NCI-H2171 treated with DMSO at 0.1 percent for 48 hours (cell line): ENCODE data around the gene MLLT11.

Experiments used
- DNase-seq: peaks from one replicate; lab custom pipeline; 2025; lab: John Stamatoyannopoulos, UW

Gene MLLT11

GRCh38 chr1:151060007-151060656 is at the start of gene MLLT11:
MLLT11 (plus strand) TSS chr1:151060397; CDS start chr1:151067225, 6,828 bp downstream.
- DNase-seq: peak; percentile 93

GRCh38 chr1:151011154-151011850 is 48.9 kb upstream of the MLLT11 start:
- no peak for DNase-seq

- DNase-seq: no peak
Measured at GRCh38 chr1:151012684-151013471, 47.3 kb upstream of the MLLT11 start.

GRCh38 chr1:151013518-151013917 is 46.7 kb upstream of the MLLT11 start:
- peak; percentile 92 for DNase-seq

GRCh38 chr1:151024540-151025146 is 35.6 kb upstream of the MLLT11 start:
- peak; percentile 10 for DNase-seq

GRCh38 chr1:151026460-151026859 is 33.7 kb upstream of the MLLT11 start:
- DNase-seq: no peak

- DNase-seq: no peak
Measured at GRCh38 chr1:151032164-151032563, 28.0 kb upstream of the MLLT11 start.

GRCh38 chr1:151035167-151035566 is 25.0 kb upstream of the MLLT11 start:
- no peak for DNase-seq

GRCh38 chr1:151036356-151036755 is 23.8 kb upstream of the MLLT11 start, which contains the start of gene BNIPL:
BNIPL (plus strand) TSS chr1:151036586; CDS start chr1:151036726, 140 bp downstream.
- no peak for DNase-seq

- DNase-seq: no peak
Measured at GRCh38 chr1:151037032-151037431, 23.2 kb upstream of the MLLT11 start.

GRCh38 chr1:151039521-151039920 is 20.7 kb upstream of the MLLT11 start:
- no peak for DNase-seq

GRCh38 chr1:151043163-151043562 is 17.0 kb upstream of the MLLT11 start:
- no peak for DNase-seq

GRCh38 chr1:151047591-151047924 is 12.6 kb upstream of the MLLT11 start, which contains the start of gene C1orf56:
C1orf56 (plus strand) TSS chr1:151047751; CDS start chr1:151047848, 97 bp downstream.
- DNase-seq: peak; percentile 69

- DNase-seq: peak; percentile 52
Measured at GRCh38 chr1:151047925-151048644, 12.1 kb upstream of the MLLT11 start.

GRCh38 chr1:151048645-151049032 is 11.6 kb upstream of the MLLT11 start:
- no peak for DNase-seq

- DNase-seq: no peak
Measured at GRCh38 chr1:151049458-151049857, 10.7 kb upstream of the MLLT11 start.

GRCh38 chr1:151050051-151050688 is 10.0 kb upstream of the MLLT11 start:
- no peak for DNase-seq

GRCh38 chr1:151051356-151052009 is 8.7 kb upstream of the MLLT11 start:
- DNase-seq: no peak

GRCh38 chr1:151054971-151055547 is 5.1 kb upstream of the MLLT11 start:
- DNase-seq: no peak

GRCh38 chr1:151055581-151055980 is 4.6 kb upstream of the MLLT11 start:
- DNase-seq: no peak
